Adrenal gland (tissue), 12 donors: ENCODE data around the gene TTLL11. TPM values are rescaled to one million over a fixed set of nuclear protein-coding genes. Genes with fewer than 3 reads are reported as not detected.

Experiments
- DNase-seq, 7 donors: peaks; one replicate each; pipeline ENCODE4 v3.0.0-alpha.2; 2019 to 2020
- H3K27ac ChIP-seq, 5 donors: fragments of 200-600 bp; sonication (generic) in 4 of 5; 1 replicate in 3 of 5; 2 replicates in 2 of 5; pipeline versions ENCODE4 v1.5.1 to v1.8.0; 2016 to 2020; ENCODE audit warnings: mild to moderate bottlenecking in 1 of 5
- H3K27me3 ChIP-seq: fragments of 200-600 bp; 2 replicates; pipeline ENCODE4 v1.8.0; 2021
- H3K36me3 ChIP-seq, 2 donors: fragments of 200-600 bp; replicated peaks in 1 of 2; 1 replicate in 1 of 2; 2 replicates in 1 of 2; pipeline versions ENCODE4 v1.5.1 to v1.8.0; 2018 to 2022
- H3K4me1 ChIP-seq, 2 donors: fragments of 200-600 bp; replicated peaks in 1 of 2; 1 replicate in 1 of 2; 2 replicates in 1 of 2; pipeline versions ENCODE4 v1.5.1 to v1.8.0; 2018 to 2021
- H3K4me3 ChIP-seq, 4 donors: fragments of 200-600 bp; sonication (generic) in 3 of 4; one replicate each; pipeline ENCODE4 v1.5.1; 2016 to 2018
- H3K9me3 ChIP-seq, 3 donors: fragments of 200-600 bp; sonication (generic) in 1 of 3; replicated peaks in 1 of 3; 1 replicate in 2 of 3; 2 replicates in 1 of 3; pipeline versions ENCODE4 v1.5.1 to v1.8.0; 2016 to 2021
- CTCF ChIP-seq, 6 experiments: fragments of 450-650 bp in 4 of 6; fragments of 200-600 bp in 2 of 6; sonication (generic) in 1 of 6; IDR thresholded peaks; 1 replicate in 5 of 6; 2 replicates in 1 of 6; pipeline versions ENCODE4 v1.5.1 to v1.8.0; 2016 to 2021; ENCODE audit warnings: antibody characterized with exemption in 6 of 6, mild to moderate bottlenecking in 2 of 6, moderate library complexity in 1 of 6
- POLR2A ChIP-seq, 2 donors: fragments of 450-650 bp; IDR thresholded peaks; one replicate each; pipeline ENCODE4 v1.6.1; 2017; ENCODE audit warnings: antibody characterized with exemption in 2 of 2, mild to moderate bottlenecking in 2 of 2, moderate library complexity in 1 of 2
- WGBS, 4 donors: extraction: QIAGEN DNeasy Blood & Tissue Kit in 2 of 4; methylation state at CpG; one replicate each; pipeline versions ENCODE4 v1.1.5 to v1.1.7; 2013 to 2017; 5-methylcytosine and 5-hydroxymethylcytosine counted together
- intact Hi-C, 2 donors: fragments of 100-400 bp; cut with DNase I; formaldehyde crosslinking; loops; one replicate each; pipeline versions ENCODE4 v1.14.1 to v1.15.0; 2022 to 2023
- polyA plus RNA-seq, 3 donors: library from polyadenylated mRNA; stranded (reverse); fragments of 200-250 nt in 2 of 3; fragments of 350-450 nt in 1 of 3; fragmentation: Illumina TruSeq in 1 of 3; extraction: RNeasy Lipid Tissue Mini Kit (QIAGEN cat#74804) in 1 of 3; gene quantifications; one replicate each; pipeline ENCODE4 v1.2.3, GENCODE V29; 2013 to 2014
- total RNA-seq, 9 donors: library from RNA; depleted of rRNA in 4 of 9; stranded (reverse); fragments of >200 nt in 4 of 9; fragments of 120-200 nt in 1 of 9; fragmentation: NEBNext Ultra II Directional in 1 of 9; extraction: Animal tissue kit (Norgen Biotek cat#: 25700) in 1 of 9; gene quantifications; one replicate each; pipeline versions ENCODE4 v1.1.0 to v1.2.4, GENCODE V29; 2013 to 2023
- donor health status: healthy with polysubstance abuse.
- donor health status: Bipolar disorder and iron deficiency.
- donor health status: DM: yes; HTN: yes; CAD: no.
- donor health status: DM: no; HTN: no; CAD: no.
- donor health status: DM: no; HTN: no; CAD: no.
- donor health status: DM: yes; HTN: yes; CAD: no.

Gene TTLL11
- total and polyA plus RNA-seq, 12 donors = 4.8 to 30.9 (median 13.7) TPM

- WGBS, 4 donors = 92 to 98% (median 95%) methylated on average over 4 of the region's 4 CpGs
- intact Hi-C loops = no loop called here
- Histone ChIP-seq H3K9me3 (no peaks in the 10 kb centered on the region), H3K4me1 (no peaks in the 10 kb centered on the region), H3K4me3 (no peak overlapping the region), H3K27me3 (no peaks in the 10 kb centered on the region), H3K27ac (no peak overlapping the region), H3K36me3 (no peaks in the 10 kb centered on the region)
- no peak for DNase-seq
- TF ChIP-seq POLR2A (IDR thresholded peaks at IDR 0.05) = no peak
- TF ChIP-seq CTCF (IDR thresholded peaks at IDR 0.05) = no peak
Observed at GRCh38 chr9:121898856-121899255, 194.3 kb downstream of the TTLL11 start.

- Histone ChIP-seq H3K4me1 (no peaks in the 10 kb centered on the region), H3K4me3 (no peak overlapping the region), H3K9me3 (no peaks in the 10 kb centered on the region), H3K27me3 (no peaks in the 10 kb centered on the region), H3K36me3 (no peaks in the 10 kb centered on the region), H3K27ac (no peak overlapping the region)
- intact Hi-C loops = no loop called here
- no peak for DNase-seq
- 92 to 96% (median 94%) methylated on average over 10 of the region's 10 CpGs for WGBS, 4 donors
- no peak for TF ChIP-seq CTCF (IDR thresholded peaks at IDR 0.05)
- no peak for TF ChIP-seq POLR2A (IDR thresholded peaks at IDR 0.05)
Observed at GRCh38 chr9:121897140-121897539, 196.0 kb downstream of the TTLL11 start.

- no peak for DNase-seq
- H3K36me3 ChIP-seq = no peaks in the 10 kb centered on the region
- intact Hi-C loops = no loop called here
- H3K4me3 ChIP-seq = no peak overlapping the region
- no peak overlapping the region for H3K27ac ChIP-seq
- H3K27me3 ChIP-seq = no peaks in the 10 kb centered on the region
- WGBS, 4 donors = 82 to 94% (median 90%) methylated on average over 23 to 27 of the region's 27 CpGs
- H3K9me3 ChIP-seq = no peaks in the 10 kb centered on the region
- peaks cover 0 to under 1% of the 10 kb centered on the region in 2 donors for H3K4me1 ChIP-seq
- TF ChIP-seq POLR2A (IDR thresholded peaks at IDR 0.05) (no peak), CTCF (IDR thresholded peaks at IDR 0.05) (no peak)
Observed at GRCh38 chr9:121896545-121896943, 196.6 kb downstream of the TTLL11 start.

GRCh38 chr9:121895818-121896544, 197.1 kb downstream of the TTLL11 start:
- H3K27ac ChIP-seq = no peak overlapping the region

More at GRCh38 chr9:121895818-121896544, 197.1 kb downstream of the TTLL11 start:
- H3K4me1 ChIP-seq = peaks cover 0 to 5% of the 10 kb centered on the region in 2 donors
- peak in 1 of 6 experiments; percentile 7 for TF ChIP-seq CTCF (IDR thresholded peaks at IDR 0.05)
- no peak for TF ChIP-seq POLR2A (IDR thresholded peaks at IDR 0.05)
- WGBS, 4 donors = 45 to 55% (median 48%) methylated on average over 12 of the region's 12 CpGs
- peak; percentile 52 to 81 (median 76) for DNase-seq
- H3K4me3 ChIP-seq = no peak overlapping the region
- intact Hi-C loops = no loop called here
- no peaks in the 10 kb centered on the region for H3K9me3 ChIP-seq
- H3K36me3 ChIP-seq = no peaks in the 10 kb centered on the region
- H3K27me3 ChIP-seq = no peaks in the 10 kb centered on the region
